PC-9 (cell line): ENCODE measurements around the gene RLN3.

ENCODE experiments used
- CTCF ChIP-seq: fragments of 200-600 bp; sonication (generic); conservative IDR thresholded peaks from 2 replicates; pipeline ENCODE4 v1.6.1; 2017; ENCODE audit warnings: mixed run types, antibody characterized with exemption, mild to moderate bottlenecking, moderate library complexity
- EZH2 ChIP-seq: fragments of 200-600 bp; sonication (generic); IDR thresholded peaks from 2 replicates; pipeline ENCODE4 v1.8.0; 2017; ENCODE audit warnings: antibody characterized with exemption, low read depth

DNA sequence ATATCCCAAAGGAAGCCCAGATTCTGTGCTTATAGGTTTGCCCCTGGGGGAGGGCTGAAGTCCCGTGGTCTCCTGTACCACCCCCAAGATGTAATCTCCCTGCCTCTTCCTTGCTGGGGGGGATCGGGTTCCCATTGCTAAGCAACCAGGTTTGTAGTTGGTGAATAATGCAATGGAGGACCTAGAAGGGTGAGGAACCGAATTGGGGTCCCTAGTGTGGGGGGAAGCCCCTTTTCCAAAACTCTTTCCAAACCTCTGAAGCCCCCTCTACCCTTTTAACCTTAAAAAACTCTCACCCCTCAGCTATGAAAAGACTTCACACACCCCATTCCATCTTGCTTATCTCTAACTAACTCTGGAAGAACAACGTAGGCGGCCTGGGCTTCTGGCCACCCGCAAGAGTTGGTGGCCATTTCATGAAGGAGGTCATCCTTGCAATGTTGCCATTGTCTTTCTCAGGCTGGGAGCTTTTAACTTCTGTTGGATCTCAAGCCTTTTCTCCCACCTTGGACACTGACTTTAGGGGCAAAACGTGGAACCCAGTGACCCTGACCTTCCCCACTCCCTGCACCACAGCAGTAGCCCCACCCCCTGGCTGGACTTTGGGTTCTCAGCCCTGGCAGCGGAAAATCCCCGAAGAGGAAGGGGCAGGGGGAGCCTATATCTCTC is 33.3 kb downstream of the RLN3 start:
- TF ChIP-seq CTCF (no peak), EZH2 (no peak)
